HUES6 (cell line): Measurements from ENCODE around the gene FANCG.

Experiments used
- H3K27ac ChIP-seq: 2 replicates; pipeline ENCODE4 v1.7.0; 2013; ENCODE audit warnings: low read depth, mild to moderate bottlenecking, low read length, inconsistent platforms
- H3K27me3 ChIP-seq: 2 replicates; pipeline ENCODE4 v1.6.1; 2013; ENCODE audit warnings: low read length; ENCODE audit not compliant: control insufficient read depth, insufficient read depth
- H3K36me3 ChIP-seq: 2 replicates; pipeline ENCODE4 v1.6.1; 2013; ENCODE audit warnings: low read length; ENCODE audit not compliant: control insufficient read depth, insufficient read depth
- H3K4me1 ChIP-seq: 2 replicates; pipeline ENCODE4 v1.6.1; 2013; ENCODE audit warnings: low read length; ENCODE audit not compliant: control insufficient read depth, insufficient read depth
- H3K4me3 ChIP-seq: 2 replicates; pipeline ENCODE4 v1.5.1; 2013; ENCODE audit warnings: low read depth, low read length
- H3K9ac ChIP-seq: one replicate; pipeline ENCODE4 v1.6.1; 2013; ENCODE audit warnings: mild to moderate bottlenecking, low read length
- H3K9me3 ChIP-seq: 2 replicates; pipeline ENCODE4 v1.6.1; 2013; ENCODE audit warnings: low read depth, low read length; ENCODE audit not compliant: control insufficient read depth, insufficient read depth

Gene FANCG

DNA sequence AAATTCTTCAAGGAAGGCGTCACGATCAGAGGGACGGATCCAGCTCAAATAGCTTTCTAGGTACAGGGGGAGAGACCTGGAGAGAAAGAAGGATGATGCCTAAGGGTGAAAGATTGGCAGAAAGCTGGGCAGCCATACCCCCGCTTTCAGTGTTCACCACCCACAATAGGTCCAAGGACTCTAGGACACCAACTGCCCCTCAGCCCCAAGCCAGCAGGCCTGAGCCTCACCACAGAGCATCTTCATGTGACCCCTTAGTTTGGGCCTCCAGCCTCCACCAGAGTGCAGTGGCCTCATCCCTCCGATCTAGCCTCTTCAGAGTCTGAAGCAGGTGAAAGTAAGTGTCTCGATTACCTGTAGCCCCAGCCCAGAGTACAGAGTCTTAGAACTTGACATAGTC, 5.6 kb downstream of the FANCG start:
- Histone ChIP-seq H3K4me1 (peaks cover 20% of the 10 kb centered on the region), H3K4me3 (no peak overlapping the region), H3K27me3 (no peaks in the 10 kb centered on the region), H3K9me3 (no peaks in the 10 kb centered on the region), H3K9ac (no peak overlapping the region), H3K36me3 (peaks cover 63% of the 10 kb centered on the region), H3K27ac (no peak overlapping the region)

DNA sequence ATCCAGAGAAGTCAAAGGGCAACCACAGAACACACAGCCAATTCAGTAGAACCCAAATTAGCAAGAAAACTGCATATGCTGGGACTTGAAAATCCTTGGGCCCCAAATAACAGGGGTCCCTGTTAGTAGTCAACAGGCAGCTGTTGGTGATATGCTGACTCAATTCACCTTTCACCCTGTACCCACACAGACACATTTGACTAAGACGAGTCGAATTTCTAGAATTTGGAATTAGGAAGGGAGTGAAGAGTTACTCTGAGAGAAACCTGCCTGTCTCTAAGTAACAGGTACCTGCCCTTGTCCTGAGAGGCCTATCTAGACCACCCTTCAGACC, 6.5 kb downstream of the FANCG start:
- Histone ChIP-seq H3K4me1 (peaks cover 17% of the 10 kb centered on the region), H3K27ac (peak overlapping the region; percentile 6; the same call in 1 of the 2 replicates), H3K27me3 (no peaks in the 10 kb centered on the region), H3K36me3 (peaks cover 71% of the 10 kb centered on the region), H3K9me3 (no peaks in the 10 kb centered on the region), H3K4me3 (peak overlapping the region; percentile 47; the same call in 1 of the 2 replicates), H3K9ac (peak overlapping the region; percentile 36)

DNA sequence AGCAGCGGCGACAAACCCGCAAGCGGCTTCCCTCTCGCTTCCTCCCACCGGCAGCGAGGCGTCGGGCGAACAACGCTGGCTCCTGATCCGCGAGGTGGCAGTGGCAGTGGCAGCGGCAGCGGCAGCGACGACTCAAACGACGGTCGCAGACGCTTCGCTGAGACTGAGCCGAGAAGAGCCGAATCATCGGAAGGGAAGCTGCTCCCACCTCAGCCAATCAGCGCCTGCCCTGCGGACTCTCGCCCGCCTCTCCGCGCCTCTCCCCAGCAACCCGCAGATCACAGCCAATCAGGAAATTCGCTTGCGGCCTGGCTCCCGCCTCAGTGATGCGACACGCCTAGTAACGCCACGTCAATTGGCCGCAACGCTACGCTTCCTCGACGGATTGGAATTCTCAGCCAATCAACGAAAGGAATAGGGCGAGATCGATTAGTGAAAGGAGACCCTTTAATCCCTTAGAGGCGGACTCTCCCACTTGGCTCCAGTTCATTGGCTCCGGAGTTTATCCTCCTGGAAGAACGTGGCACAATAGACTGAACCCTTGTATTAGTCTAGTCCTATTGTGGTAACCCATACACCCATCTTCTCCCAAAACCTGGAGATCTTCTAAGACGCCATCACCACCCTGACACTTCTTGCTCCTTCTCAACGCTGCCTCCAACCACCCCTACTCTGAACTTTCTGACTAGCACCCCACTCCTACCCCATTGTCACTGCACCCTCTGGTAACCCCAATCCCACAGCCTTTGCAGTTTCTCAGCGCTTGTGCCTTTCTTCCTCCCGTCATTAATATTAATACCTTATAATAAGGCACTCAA, 7.1 kb downstream of the FANCG start, which contains the start of gene VCP:
Gene VCP, minus strand, starts transcription at position 165 of the 818 bp plus-strand sequence. CDS start 272 bp downstream, outside the sequence.
- peak within 1 kb of the TSS; percentile 99 for H3K27ac ChIP-seq
- peak within 1 kb of the TSS; percentile 77 for H3K4me3 ChIP-seq
- H3K9ac ChIP-seq = peak within 1 kb of the TSS; percentile 99
- H3K36me3 ChIP-seq = peaks cover 71% of the 10 kb centered on the region
- H3K9me3 ChIP-seq = no peaks in the 10 kb centered on the region
- H3K4me1 ChIP-seq = peaks cover 15% of the 10 kb centered on the region
- H3K27me3 ChIP-seq = no peaks in the 10 kb centered on the region

DNA sequence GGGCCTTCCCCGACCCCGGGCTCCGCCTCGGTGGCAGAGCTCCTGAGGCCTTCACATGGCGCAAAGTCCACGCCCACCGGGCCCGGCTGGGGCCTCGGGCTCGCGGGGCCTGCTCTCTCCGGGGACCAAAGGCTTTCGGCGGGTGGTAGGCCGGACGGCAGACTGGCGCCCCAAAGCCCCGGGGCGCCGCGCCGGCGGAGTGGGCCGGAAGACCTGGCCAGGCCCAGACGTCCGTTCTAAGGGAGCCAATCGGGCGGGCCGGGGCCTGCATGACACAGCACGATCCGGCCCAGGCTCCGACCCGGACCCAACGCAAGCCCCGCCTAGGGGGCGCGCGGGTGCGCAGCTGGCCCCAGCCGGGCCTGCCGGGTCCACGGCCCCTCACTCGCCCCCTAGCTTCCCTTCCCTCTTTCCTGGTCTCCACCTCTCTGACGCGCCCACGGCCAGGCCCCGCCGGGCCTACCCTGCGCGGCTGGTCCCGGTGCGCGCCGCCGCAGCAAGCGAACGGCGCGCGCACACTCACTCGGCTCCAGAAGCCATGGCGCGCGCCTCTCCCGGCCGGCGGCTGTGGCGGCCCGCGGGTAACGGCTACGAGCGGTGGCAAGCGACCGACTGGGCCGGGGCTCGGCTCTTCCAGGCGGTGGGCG, 7.8 kb downstream of the FANCG start:
- H3K27ac ChIP-seq = peak overlapping the region; percentile 99
- peaks cover 72% of the 10 kb centered on the region for H3K36me3 ChIP-seq

DNA sequence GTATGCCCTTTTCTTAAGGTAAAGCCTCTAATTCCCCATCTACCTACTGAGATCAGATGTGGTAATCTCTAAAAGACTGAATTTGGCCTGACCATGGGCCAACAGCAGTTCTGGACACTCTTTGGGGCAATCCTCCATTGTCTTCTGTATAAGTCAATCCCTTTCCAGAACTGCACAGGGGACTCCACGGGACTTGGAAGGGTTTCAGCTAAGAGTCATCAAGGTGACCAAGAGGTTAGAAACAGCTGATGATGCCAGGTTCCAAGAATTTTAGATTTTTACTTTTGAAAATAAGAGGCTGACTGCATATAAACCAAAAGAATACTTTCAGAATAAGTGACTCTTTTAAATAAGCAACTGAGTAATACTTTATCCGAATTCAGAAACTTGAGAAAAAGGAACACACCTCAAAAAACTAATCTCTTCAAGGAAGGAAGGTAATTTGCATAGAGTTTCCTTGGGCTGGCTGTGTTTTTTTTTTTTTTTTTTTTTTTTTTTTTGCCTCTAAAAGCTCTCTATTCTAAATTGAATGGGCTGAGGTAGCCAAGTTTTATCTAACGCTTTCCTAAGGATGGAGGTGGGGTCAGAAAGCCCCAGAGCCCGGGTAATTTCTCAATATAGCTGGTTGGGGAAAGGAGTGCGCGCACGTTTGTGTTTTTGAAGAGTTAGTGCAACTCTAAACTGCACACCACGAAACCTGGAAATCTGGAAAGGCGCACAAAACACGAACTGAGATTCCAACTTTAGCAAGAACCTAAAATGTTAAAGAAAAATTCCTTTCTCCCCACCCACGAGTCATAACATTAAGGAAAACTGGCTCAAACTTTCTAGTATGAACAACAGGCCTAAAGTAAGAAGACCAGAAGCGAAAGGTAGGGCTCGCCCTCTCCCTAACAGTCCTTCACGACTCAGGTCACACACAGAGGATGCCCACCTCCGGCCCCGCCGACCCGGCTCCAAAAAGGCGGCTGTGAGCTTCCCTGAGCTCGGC, 8.6 kb downstream of the FANCG start:
- Histone ChIP-seq H3K27ac (peak overlapping the region; percentile 99), H3K36me3 (peaks cover 72% of the 10 kb centered on the region), H3K9me3 (no peaks in the 10 kb centered on the region)

More for the DNA sequence above, 7.8 kb downstream of the FANCG start:
- peaks cover 15% of the 10 kb centered on the region for H3K4me1 ChIP-seq
- no peaks in the 10 kb centered on the region for H3K9me3 ChIP-seq
- H3K4me3 ChIP-seq = peak overlapping the region; percentile 77
- peak overlapping the region; percentile 99 for H3K9ac ChIP-seq
- H3K27me3 ChIP-seq = no peaks in the 10 kb centered on the region

DNA sequence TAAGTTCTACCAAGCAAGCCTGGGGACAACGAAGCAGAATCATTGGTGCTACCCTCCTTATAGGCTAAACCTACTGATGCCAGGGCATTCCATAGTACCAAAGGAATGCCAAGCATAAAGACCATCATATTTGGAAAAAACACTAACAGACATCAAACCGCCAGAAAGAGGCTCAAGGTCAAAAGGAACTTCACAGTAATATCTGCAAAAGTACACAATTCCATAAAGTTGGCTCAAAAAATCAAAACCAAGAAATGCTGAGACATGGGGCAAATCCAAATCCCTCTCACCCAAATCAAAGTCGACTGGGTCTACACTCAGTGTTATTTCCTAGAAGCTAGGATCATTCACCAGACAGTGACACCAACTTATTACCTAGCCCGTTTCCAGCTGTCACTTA, 10.7 kb downstream of the FANCG start:
- H3K9ac ChIP-seq = no peak overlapping the region
- H3K27me3 ChIP-seq = no peaks in the 10 kb centered on the region
- no peaks in the 10 kb centered on the region for H3K9me3 ChIP-seq
- no peak overlapping the region for H3K27ac ChIP-seq
- peaks cover 72% of the 10 kb centered on the region for H3K36me3 ChIP-seq
- no peak overlapping the region for H3K4me3 ChIP-seq
- H3K4me1 ChIP-seq = peaks cover 15% of the 10 kb centered on the region

More for the DNA sequence above, 8.6 kb downstream of the FANCG start:
- peak overlapping the region; percentile 99 for H3K9ac ChIP-seq
- H3K4me1 ChIP-seq = peaks cover 15% of the 10 kb centered on the region
- no peaks in the 10 kb centered on the region for H3K27me3 ChIP-seq
- H3K4me3 ChIP-seq = peak overlapping the region; percentile 77

DNA sequence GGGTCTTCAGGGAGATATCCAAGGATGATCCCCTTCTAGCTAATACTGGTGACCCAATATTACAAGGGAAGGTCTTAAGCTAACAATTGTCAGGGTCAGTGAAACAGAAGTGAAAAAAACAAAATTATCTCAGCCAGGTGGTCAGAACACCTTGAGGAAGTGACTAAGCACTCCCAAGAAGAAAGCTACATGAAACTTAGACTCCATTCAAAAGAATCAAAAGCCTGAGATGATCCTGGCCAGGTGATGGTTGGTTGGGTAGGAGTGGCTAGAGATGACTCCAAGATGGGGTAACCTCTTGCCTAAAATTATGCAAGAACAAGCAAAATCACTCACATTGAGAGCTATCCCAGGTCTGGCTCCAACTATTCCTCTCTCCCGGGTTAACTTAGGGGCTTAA, 12.7 kb downstream of the FANCG start:
- Histone ChIP-seq H3K4me3 (no peak overlapping the region), H3K36me3 (peaks cover 83% of the 10 kb centered on the region), H3K9ac (no peak overlapping the region), H3K27ac (no peak overlapping the region), H3K27me3 (no peaks in the 10 kb centered on the region), H3K9me3 (no peaks in the 10 kb centered on the region), H3K4me1 (peaks cover 10% of the 10 kb centered on the region)

DNA sequence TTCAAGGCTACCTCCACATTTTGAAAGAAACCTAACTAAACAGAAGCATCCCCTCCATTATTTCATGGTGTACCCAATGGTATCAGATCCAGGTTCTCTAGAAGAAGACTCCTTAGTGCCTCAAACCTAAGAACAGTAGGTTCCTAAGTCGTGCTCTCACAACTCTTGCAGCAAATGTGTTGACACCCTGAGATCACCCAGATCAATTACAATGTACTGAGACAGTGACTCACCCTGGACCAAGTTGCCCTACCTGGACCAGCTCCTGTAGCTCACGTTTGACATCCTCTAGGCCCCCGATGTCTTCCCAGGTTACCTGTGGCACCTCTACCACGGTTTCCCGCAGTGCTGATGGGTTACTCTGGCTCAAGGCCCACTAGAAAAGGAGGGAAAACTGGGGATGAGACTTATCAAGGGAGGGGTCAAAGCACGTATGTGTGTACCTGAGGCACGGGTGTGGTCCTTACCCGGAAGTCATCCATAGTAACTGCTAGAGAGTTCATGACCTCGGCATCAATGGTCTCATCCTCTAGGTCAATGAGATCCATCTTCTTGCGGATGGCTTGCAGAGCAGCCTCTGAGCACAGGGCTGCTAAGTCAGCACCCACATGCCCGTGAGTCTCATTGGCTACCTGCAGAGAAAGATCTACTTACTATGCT, 19.1 kb downstream of the FANCG start:
- no peak overlapping the region for H3K27ac ChIP-seq
- no peak overlapping the region for H3K9ac ChIP-seq
- H3K36me3 ChIP-seq = peaks cover 100% of the 10 kb centered on the region
- no peaks in the 10 kb centered on the region for H3K4me1 ChIP-seq
- no peaks in the 10 kb centered on the region for H3K9me3 ChIP-seq
- no peak overlapping the region for H3K4me3 ChIP-seq
- no peaks in the 10 kb centered on the region for H3K27me3 ChIP-seq

DNA sequence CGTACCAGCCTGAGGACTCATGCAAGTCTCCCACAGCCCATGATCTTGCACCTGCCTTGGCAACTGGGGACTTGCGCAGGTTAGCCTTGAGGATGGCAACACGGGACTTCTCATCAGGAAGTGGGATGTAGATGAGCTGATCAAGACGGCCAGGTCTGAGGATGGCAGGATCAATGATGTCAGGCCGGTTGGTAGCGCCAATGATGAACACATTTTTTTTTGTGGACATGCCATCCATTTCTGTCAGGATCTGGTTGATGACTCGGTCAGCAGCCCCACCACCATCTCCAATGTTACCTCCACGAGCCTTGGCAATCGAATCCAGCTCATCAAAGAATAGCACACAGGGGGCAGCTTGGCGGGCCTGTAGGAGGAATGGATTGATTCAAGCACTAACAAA, 20.3 kb downstream of the FANCG start:
- Histone ChIP-seq H3K4me1 (no peaks in the 10 kb centered on the region), H3K27me3 (no peaks in the 10 kb centered on the region), H3K36me3 (peaks cover 97% of the 10 kb centered on the region), H3K4me3 (no peak overlapping the region), H3K9me3 (no peaks in the 10 kb centered on the region), H3K27ac (no peak overlapping the region), H3K9ac (no peak overlapping the region)

DNA sequence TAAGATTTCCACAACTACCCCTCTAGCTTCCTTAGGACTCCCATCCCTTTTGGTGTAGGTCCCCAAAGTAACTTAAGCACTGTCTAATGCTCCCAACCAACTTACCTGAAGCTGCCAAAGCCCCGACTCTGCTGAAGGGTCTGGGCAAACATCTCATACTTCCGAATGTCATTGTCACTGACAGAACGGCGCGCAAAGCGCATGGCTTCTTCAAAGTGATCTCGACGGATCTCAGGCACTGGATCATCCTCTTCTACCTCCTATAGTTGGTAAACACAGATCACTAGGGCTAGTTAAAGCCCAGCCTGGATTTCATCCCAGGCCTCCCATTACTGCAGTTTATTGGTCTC, 22.5 kb downstream of the FANCG start:
- H3K9me3 ChIP-seq = no peaks in the 10 kb centered on the region
- H3K36me3 ChIP-seq = peaks cover 85% of the 10 kb centered on the region
- no peak overlapping the region for H3K27ac ChIP-seq
- no peak overlapping the region for H3K4me3 ChIP-seq
- no peaks in the 10 kb centered on the region for H3K27me3 ChIP-seq
- no peaks in the 10 kb centered on the region for H3K4me1 ChIP-seq
- H3K9ac ChIP-seq = no peak overlapping the region
